CD4-positive, CD25-positive, alpha-beta regulatory T cell (primary cell): ENCODE data around the gene RPE65. TPM values are rescaled to one million over a fixed set of nuclear protein-coding genes. Genes with fewer than 3 reads are reported as not detected.
"Not testable (repeated sequence)": the region's sequence is repeated elsewhere in the genome, so short reads cannot be mapped to it uniquely, and the experiment has no call there.

ENCODE experiments used
- ATAC-seq, 2 donors: fragments of 150-1000 bp; cut with Tn5 transposase; one replicate each; pipeline ENCODE4 v1.10.0; 2021; ENCODE audit warnings: low read depth in 2 of 2, moderate number of reproducible peaks in 2 of 2, moderate library complexity in 1 of 2
- DNase-seq, 3 donors: peaks; one replicate each; pipeline versions ENCODE4 v3.0.0 to v3.0.0-alpha.2; 2012 to 2022; ENCODE audit warnings: mixed read lengths in 1 of 3
- H3K27ac ChIP-seq: one replicate; pipeline ENCODE4 v1.7.0; 2013; ENCODE audit warnings: mild to moderate bottlenecking, low read length; ENCODE audit not compliant: insufficient read depth, poor library complexity, severe bottlenecking
- H3K27me3 ChIP-seq: one replicate; pipeline ENCODE4 v1.7.0; 2013; ENCODE audit warnings: low read length; ENCODE audit not compliant: control insufficient read depth, insufficient read depth
- H3K36me3 ChIP-seq: one replicate; pipeline ENCODE4 v1.7.0; 2013; ENCODE audit warnings: mild to moderate bottlenecking, low read length, moderate library complexity; ENCODE audit not compliant: control insufficient read depth, insufficient read depth
- H3K4me1 ChIP-seq: 2 replicates; pipeline ENCODE4 v1.7.0; 2013; ENCODE audit warnings: mild to moderate bottlenecking, low read length; ENCODE audit not compliant: insufficient read depth, control insufficient read depth, poor library complexity, severe bottlenecking
- H3K4me3 ChIP-seq: one replicate; pipeline ENCODE4 v1.7.0; 2013; ENCODE audit warnings: low read depth, mild to moderate bottlenecking, low read length, moderate library complexity
- H3K9me3 ChIP-seq, 2 experiments: 1 replicate in 1 of 2; 2 replicates in 1 of 2; pipeline ENCODE4 v1.7.0; 2013; ENCODE audit warnings: low read length in 2 of 2, mild to moderate bottlenecking in 1 of 2, moderate library complexity in 1 of 2; ENCODE audit not compliant: control insufficient read depth in 2 of 2
- H3K27ac Mint-ChIP-seq, 3 donors: one replicate each; pipeline ENCODE4 v1.8.0; 2020 to 2022; ENCODE audit warnings: mild to moderate bottlenecking in 3 of 3, mixed read lengths in 3 of 3, moderate library complexity in 2 of 3
- H3K27me3 Mint-ChIP-seq: one replicate; pipeline ENCODE4 v1.8.0; 2022; ENCODE audit warnings: mild to moderate bottlenecking, mixed read lengths
- H3K36me3 Mint-ChIP-seq: one replicate; pipeline ENCODE4 v1.8.0; 2020; ENCODE audit warnings: mixed read lengths
- H3K4me1 Mint-ChIP-seq, 4 donors: one replicate each; pipeline ENCODE4 v1.8.0; 2020 to 2022; ENCODE audit warnings: mixed read lengths in 4 of 4, mild to moderate bottlenecking in 1 of 4
- H3K4me3 Mint-ChIP-seq, 4 donors: one replicate each; pipeline ENCODE4 v1.8.0; 2020 to 2022; ENCODE audit warnings: mild to moderate bottlenecking in 4 of 4, mixed read lengths in 4 of 4, moderate library complexity in 3 of 4
- H3K9me3 Mint-ChIP-seq, 7 donors: one replicate each; pipeline ENCODE4 v1.8.0; 2020 to 2022; ENCODE audit warnings: mixed read lengths in 7 of 7, mild to moderate bottlenecking in 3 of 7, moderate library complexity in 2 of 7
- polyA plus RNA-seq, 4 donors: library from polyadenylated mRNA; unstranded; fragments of 300-500 nt; fragmentation: Illumina TruSeq; gene quantifications; one replicate each; pipeline ENCODE4 v1.2.3, GENCODE V29; 2021
- total RNA-seq: library from RNA; stranded (reverse); gene quantifications from one replicate; pipeline ENCODE4 v1.2.3, GENCODE V29; 2022

The RPE65 gene
- total RNA-seq (not detected), polyA plus RNA-seq (not detected)

DNA sequence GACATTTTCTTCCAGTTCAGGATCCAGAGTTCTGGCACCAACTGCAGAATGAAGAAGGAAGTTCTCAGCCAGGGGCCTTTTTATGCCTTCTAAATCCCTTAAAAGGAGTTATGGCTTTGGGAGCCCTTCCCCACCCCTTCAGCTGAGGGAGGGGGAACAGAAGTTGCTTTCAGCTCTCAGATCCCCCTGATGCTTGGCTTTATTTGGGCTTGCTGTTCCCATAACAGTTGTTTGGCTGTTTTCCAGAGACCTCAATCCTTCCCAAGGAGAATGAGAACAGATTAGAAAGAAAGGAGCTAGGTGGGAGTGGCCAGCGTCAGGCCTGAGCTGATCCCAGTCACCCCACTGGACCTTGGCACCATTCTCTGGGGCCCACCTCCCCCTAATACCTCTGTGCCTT is at the start of gene RPE65:
TSS of gene RPE65 (minus strand) at position 54 of the 400 bp plus-strand sequence. CDS start at position 5, 49 bp downstream.
- Mint-ChIP-seq H3K27me3 (peaks cover 7% of the 10 kb centered on the region), H3K4me1 (no peaks in the 10 kb centered on the region), H3K9me3 (peaks cover 0 to 3% (median 0%) of the 10 kb centered on the region in 7 donors), H3K27ac (no peak within 1 kb of the TSS), H3K4me3 (no peak within 1 kb of the TSS), H3K36me3 (no peaks in the 10 kb centered on the region)
- ATAC-seq (no peak), DNase-seq (no peak)
- Histone ChIP-seq H3K27ac (no peak within 1 kb of the TSS), H3K36me3 (no peaks in the 10 kb centered on the region), H3K9me3 (no peaks in the 10 kb centered on the region), H3K4me1 (no peaks in the 10 kb centered on the region), H3K4me3 (no peak within 1 kb of the TSS), H3K27me3 (no peaks in the 10 kb centered on the region)

DNA sequence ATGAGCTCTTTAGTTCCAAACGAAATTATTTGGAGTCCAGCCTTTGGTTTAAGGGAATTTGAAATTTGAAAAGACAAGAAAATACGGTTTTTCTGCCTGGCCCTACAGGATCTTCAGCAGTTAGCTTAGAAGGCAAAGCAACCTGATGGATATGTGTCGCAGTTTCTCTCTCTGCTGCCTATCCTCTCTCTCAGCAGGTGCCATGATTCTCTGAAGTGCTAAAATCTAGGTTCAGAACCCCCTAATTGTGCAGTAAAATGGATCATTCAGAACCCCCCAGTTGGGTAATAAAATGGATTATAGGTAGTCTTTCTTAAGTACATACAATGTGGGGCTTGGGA is 47.6 kb upstream of the RPE65 start:
- ATAC-seq (peak in 1 of 2 donors; percentile 11), DNase-seq (no peak)
- no peaks in the 10 kb centered on the region for H3K27me3 ChIP-seq
- Mint-ChIP-seq H3K36me3 (no peaks in the 10 kb centered on the region), H3K9me3 (peaks cover 0 to 6% (median 2%) of the 10 kb centered on the region in 7 donors), H3K4me1 (peaks cover 6 to 58% (median 26%) of the 10 kb centered on the region in 4 donors), H3K27ac (peak overlapping the region in 2 of 3 donors; percentile 31 to 50), H3K4me3 (peak overlapping the region; percentile 88 to 98 (median 90)), H3K27me3 (peaks cover 8% of the 10 kb centered on the region)
- H3K4me3 ChIP-seq, result peak overlapping the region; percentile 84
- peaks cover 20% of the 10 kb centered on the region for H3K4me1 ChIP-seq
- no peaks in the 10 kb centered on the region for H3K36me3 ChIP-seq
- H3K27ac ChIP-seq, result no peak overlapping the region
- H3K9me3 ChIP-seq, result no peaks in the 10 kb centered on the region

DNA sequence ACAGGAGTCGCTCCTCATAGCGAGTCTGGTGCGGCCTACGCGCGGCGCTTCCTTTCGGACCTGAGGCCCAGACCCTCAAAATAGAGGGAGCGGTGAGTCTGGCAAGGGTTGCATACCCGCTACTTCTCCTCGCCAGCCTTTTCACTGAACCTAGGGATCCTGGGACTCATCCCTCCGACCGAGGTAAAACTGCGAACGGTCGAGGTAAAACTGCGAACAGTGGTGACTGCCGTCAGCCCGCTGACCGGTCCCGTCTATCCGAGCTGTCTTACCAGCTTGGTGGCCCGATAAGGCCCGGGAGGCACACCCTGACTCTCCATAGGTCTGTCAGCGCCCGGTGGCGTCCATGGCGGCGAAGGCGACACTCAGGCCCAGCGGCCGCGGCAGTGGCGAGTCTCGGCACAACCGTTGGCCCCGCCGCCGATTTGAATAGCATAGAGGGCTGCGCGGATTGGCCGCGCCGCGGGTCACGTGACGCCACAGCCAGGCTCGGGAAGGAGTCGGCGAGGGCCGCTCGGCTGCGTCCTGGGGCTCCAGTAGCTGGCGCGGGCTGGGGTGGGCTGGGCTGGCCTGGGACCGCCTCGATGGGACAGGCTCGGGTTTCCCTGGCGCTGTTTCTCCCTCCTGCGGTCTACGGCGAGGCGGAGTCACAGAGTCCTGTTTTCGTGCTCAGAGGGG is 47.1 kb upstream of the RPE65 start, which contains the start of gene DEPDC1:
TSS of gene DEPDC1 (minus strand) at position 403 of the 678 bp plus-strand sequence. CDS start at position 320, 83 bp downstream.
- Mint-ChIP-seq H3K27ac (peak within 1 kb of the TSS; percentile 32 to 69 (median 50)), H3K4me3 (peak within 1 kb of the TSS; percentile 88 to 98 (median 90)), H3K36me3 (no peaks in the 10 kb centered on the region), H3K4me1 (peaks cover 5 to 54% (median 24%) of the 10 kb centered on the region in 4 donors), H3K9me3 (peaks cover 0 to 4% (median 2%) of the 10 kb centered on the region in 7 donors), H3K27me3 (peaks cover 8% of the 10 kb centered on the region)
- Histone ChIP-seq H3K4me3 (peak within 1 kb of the TSS; percentile 87), H3K27me3 (no peaks in the 10 kb centered on the region), H3K27ac (no peak within 1 kb of the TSS), H3K9me3 (no peaks in the 10 kb centered on the region), H3K36me3 (no peaks in the 10 kb centered on the region), H3K4me1 (peaks cover 20% of the 10 kb centered on the region)
- peak; percentile 68 to 83 (median 73) for DNase-seq
- ATAC-seq, result peak; percentile 88

DNA sequence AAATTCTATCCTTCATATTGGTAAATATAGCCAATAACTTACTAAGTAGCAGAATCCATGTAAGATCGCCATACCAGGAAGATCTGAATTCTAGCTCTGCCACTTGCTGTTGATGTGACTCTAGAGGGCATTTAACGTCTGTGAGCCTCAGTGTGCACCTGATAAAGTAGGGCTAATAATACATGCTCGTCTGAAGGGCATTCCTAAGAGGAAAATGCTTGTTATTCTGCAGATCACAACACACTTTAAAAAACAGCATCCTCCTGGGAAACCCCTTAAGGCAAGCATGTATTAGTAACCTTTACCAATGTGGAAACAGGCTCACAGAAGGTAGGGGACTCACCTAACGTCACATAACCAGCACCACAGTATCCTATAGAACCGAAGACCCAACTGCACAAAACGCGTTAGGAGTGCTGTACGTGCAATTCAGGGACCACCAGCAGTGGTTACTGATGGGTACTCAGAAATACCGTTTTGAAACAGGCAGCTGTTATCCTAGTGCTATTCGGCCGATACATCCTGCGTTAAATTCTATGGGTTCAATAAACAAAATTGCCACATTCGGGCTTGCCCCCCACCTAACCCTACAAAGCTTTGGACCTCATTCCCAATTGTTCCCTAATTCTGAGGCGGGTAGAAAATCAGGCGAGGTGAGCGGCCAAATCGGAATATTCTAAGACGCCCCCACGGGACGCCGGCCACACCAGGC is 46.4 kb upstream of the RPE65 start:
- peak overlapping the region; percentile 87 for H3K4me3 ChIP-seq
- peaks cover 20% of the 10 kb centered on the region for H3K4me1 ChIP-seq
- no peaks in the 10 kb centered on the region for H3K36me3 ChIP-seq
- Mint-ChIP-seq H3K27me3 (peaks cover 8% of the 10 kb centered on the region), H3K4me3 (peak overlapping the region; percentile 88 to 98 (median 90)), H3K27ac (peak overlapping the region; percentile 2 to 60 (median 50)), H3K36me3 (no peaks in the 10 kb centered on the region), H3K9me3 (peaks cover 0 to 2% (median 0%) of the 10 kb centered on the region in 7 donors), H3K4me1 (peaks cover 2 to 47% (median 21%) of the 10 kb centered on the region in 4 donors)
- H3K27me3 ChIP-seq, result no peaks in the 10 kb centered on the region
- DNase-seq (peak in 2 of 3 donors; percentile 2 to 24), ATAC-seq (no peak)
- no peaks in the 10 kb centered on the region for H3K9me3 ChIP-seq
- no peak overlapping the region for H3K27ac ChIP-seq

DNA sequence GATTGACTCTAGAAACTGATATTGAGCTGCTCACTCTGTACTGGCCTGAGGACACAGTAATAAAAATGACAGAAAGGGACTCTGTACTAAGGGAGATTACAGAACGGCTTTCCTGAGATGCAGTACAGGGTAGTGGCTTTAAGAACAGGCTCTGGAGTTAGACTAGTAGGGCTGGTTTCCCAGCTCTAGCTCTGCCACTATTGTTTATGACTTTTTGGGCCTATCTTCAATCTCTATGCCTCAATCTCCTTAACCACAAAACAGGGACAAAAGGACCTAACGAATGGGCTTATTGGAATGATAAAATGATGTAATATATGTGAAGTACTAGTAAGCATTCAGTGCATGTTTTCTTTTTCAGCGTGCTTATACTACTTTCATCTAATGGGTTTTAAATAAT is 45.8 kb upstream of the RPE65 start:
- ATAC-seq, result no peak
- H3K9me3 Mint-ChIP-seq, result peaks cover 0 to 2% (median 0%) of the 10 kb centered on the region in 7 donors

DNA sequence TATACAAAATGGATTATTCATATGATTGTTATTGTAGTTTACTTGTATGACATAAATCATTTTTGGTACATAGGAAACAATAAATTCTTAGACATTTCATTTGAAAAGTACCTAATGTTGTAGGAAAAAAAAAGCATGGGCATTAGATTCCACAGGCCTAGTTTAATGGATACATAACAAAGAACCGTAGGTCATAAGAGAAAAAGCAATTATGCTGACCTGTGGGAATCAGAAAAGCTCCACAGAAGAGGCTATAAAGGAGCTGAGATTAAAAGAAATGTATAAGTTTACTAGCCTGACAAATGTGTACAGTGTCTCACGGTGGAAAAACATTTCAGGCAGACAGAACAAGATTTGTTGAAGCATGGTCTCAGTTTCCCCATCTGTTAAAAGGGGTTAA is 43.4 kb upstream of the RPE65 start:
- peaks cover 8% of the 10 kb centered on the region for H3K27me3 Mint-ChIP-seq
- Histone ChIP-seq H3K27ac (no peak overlapping the region), H3K4me1 (peaks cover 20% of the 10 kb centered on the region), H3K27me3 (no peaks in the 10 kb centered on the region), H3K4me3 (no peak overlapping the region), H3K36me3 (no peaks in the 10 kb centered on the region), H3K9me3 (no peaks in the 10 kb centered on the region)
- H3K4me1 Mint-ChIP-seq, result peaks cover 5 to 47% (median 21%) of the 10 kb centered on the region in 4 donors
- H3K4me3 Mint-ChIP-seq, result peak overlapping the region in 1 of 4 donors; percentile 53
- ATAC-seq, result no peak
- peaks cover 0 to 3% (median 0%) of the 10 kb centered on the region in 7 donors for H3K9me3 Mint-ChIP-seq
- DNase-seq, result no peak
- H3K27ac Mint-ChIP-seq, result peak overlapping the region in 1 of 3 donors; percentile 27
- H3K36me3 Mint-ChIP-seq, result no peaks in the 10 kb centered on the region

More for the DNA sequence above, 45.8 kb upstream of the RPE65 start:
- Histone ChIP-seq H3K36me3 (no peaks in the 10 kb centered on the region), H3K4me1 (peaks cover 20% of the 10 kb centered on the region), H3K27ac (no peak overlapping the region), H3K27me3 (no peaks in the 10 kb centered on the region), H3K9me3 (no peaks in the 10 kb centered on the region), H3K4me3 (peak overlapping the region; percentile 87)
- Mint-ChIP-seq H3K27ac (peak overlapping the region in 2 of 3 donors; percentile 9 to 12), H3K4me1 (peaks cover 5 to 46% (median 19%) of the 10 kb centered on the region in 4 donors), H3K27me3 (peaks cover 8% of the 10 kb centered on the region), H3K36me3 (no peaks in the 10 kb centered on the region), H3K4me3 (peak overlapping the region; percentile 88 to 98 (median 90))
- DNase-seq, result peak in 1 of 3 donors; percentile 1

DNA sequence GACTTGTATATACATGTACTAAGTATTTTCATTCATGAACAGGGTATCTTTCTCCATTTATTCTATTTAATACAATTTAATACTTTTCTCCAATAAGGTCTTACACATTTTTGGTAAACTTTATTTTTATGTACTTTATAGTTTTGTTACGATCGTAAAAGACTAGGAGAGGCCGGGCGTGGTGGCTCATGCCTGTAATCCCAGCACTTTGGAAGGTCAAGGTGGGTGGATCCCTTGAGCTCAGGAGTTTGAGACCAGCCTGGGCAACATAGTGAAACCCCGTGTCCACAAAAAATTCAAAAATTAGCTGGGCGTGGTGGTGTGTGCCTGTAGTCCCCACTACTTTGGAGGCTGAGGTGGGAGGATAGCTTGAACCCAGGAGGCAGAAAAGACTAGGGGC is 42.5 kb upstream of the RPE65 start:
- not testable (repeated sequence) for DNase-seq, H3K4me3 ChIP-seq, H3K27me3 ChIP-seq, H3K4me3 Mint-ChIP-seq, ATAC-seq, H3K27ac ChIP-seq, H3K27me3 Mint-ChIP-seq, H3K9me3 ChIP-seq, H3K36me3 ChIP-seq, H3K9me3 Mint-ChIP-seq, H3K36me3 Mint-ChIP-seq
- Mint-ChIP-seq H3K4me1 (peaks cover 5 to 44% (median 23%) of the 10 kb centered on the region in 4 donors), H3K27ac (peak overlapping the region in 1 of 3 donors; percentile 60)
- peaks cover 16% of the 10 kb centered on the region for H3K4me1 ChIP-seq
